Chondrocyte (in vitro differentiated cells): Measurements from ENCODE around the gene RPS6KA1. TPM values are rescaled to one million over a fixed set of nuclear protein-coding genes. Genes with fewer than 3 reads are reported as not detected.

Experiments
- DNase-seq: peaks from one replicate; pipeline ENCODE4 v3.0.0; 2021; ENCODE audit warnings: mixed read lengths, low spot score
- H3K27ac Mint-ChIP-seq: one replicate; pipeline ENCODE4 v1.8.0; 2021; ENCODE audit warnings: mild to moderate bottlenecking, moderate library complexity, mixed read lengths; ENCODE audit not compliant: unreplicated experiment
- H3K27me3 Mint-ChIP-seq: 2 replicates; pipeline ENCODE4 v1.8.0; 2021; ENCODE audit warnings: low read depth, mixed read lengths
- H3K36me3 Mint-ChIP-seq: 2 replicates; pipeline ENCODE4 v1.8.0; 2021; ENCODE audit warnings: low read depth, mixed read lengths
- H3K4me1 Mint-ChIP-seq: 2 replicates; pipeline ENCODE4 v1.8.0; 2021; ENCODE audit warnings: low read depth, mild to moderate bottlenecking, mixed read lengths
- H3K4me3 Mint-ChIP-seq: one replicate; pipeline ENCODE4 v1.8.0; 2021; ENCODE audit warnings: mild to moderate bottlenecking, moderate library complexity, mixed read lengths; ENCODE audit not compliant: unreplicated experiment
- H3K9me3 Mint-ChIP-seq: 2 replicates; pipeline ENCODE4 v1.8.0; 2021; ENCODE audit warnings: low read depth, mixed read lengths
- total RNA-seq: library from RNA; stranded (reverse); gene quantifications from 3 replicates; pipeline ENCODE4 v1.2.1, GENCODE V29; 2021
- TF ChIP-seq, protein P1 (sequence below): fragments of 200-600 bp; sonication (generic); IDR thresholded peaks from 2 replicates; pipeline ENCODE4 v1.5.0; 2021; ENCODE audit warnings: antibody characterized with exemption, mild to moderate bottlenecking, moderate library complexity

Gene RPS6KA1
- total RNA-seq, 1 donor from 2014 or later, result 4.4 TPM

GRCh38 chr1:26530895-26531598, 1.5 kb downstream of the RPS6KA1 start:
- TF ChIP-seq, protein P1, sequence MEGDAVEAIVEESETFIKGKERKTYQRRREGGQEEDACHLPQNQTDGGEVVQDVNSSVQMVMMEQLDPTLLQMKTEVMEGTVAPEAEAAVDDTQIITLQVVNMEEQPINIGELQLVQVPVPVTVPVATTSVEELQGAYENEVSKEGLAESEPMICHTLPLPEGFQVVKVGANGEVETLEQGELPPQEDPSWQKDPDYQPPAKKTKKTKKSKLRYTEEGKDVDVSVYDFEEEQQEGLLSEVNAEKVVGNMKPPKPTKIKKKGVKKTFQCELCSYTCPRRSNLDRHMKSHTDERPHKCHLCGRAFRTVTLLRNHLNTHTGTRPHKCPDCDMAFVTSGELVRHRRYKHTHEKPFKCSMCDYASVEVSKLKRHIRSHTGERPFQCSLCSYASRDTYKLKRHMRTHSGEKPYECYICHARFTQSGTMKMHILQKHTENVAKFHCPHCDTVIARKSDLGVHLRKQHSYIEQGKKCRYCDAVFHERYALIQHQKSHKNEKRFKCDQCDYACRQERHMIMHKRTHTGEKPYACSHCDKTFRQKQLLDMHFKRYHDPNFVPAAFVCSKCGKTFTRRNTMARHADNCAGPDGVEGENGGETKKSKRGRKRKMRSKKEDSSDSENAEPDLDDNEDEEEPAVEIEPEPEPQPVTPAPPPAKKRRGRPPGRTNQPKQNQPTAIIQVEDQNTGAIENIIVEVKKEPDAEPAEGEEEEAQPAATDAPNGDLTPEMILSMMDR, result peak; percentile 34
- no peak overlapping the region for H3K27ac Mint-ChIP-seq
- no peaks in the 10 kb centered on the region for H3K9me3 Mint-ChIP-seq
- no peaks in the 10 kb centered on the region for H3K36me3 Mint-ChIP-seq
- no peaks in the 10 kb centered on the region for H3K27me3 Mint-ChIP-seq
- H3K4me1 Mint-ChIP-seq, result peaks cover 14% of the 10 kb centered on the region
- no peak for DNase-seq
- H3K4me3 Mint-ChIP-seq, result peak overlapping the region; percentile 71

DNA sequence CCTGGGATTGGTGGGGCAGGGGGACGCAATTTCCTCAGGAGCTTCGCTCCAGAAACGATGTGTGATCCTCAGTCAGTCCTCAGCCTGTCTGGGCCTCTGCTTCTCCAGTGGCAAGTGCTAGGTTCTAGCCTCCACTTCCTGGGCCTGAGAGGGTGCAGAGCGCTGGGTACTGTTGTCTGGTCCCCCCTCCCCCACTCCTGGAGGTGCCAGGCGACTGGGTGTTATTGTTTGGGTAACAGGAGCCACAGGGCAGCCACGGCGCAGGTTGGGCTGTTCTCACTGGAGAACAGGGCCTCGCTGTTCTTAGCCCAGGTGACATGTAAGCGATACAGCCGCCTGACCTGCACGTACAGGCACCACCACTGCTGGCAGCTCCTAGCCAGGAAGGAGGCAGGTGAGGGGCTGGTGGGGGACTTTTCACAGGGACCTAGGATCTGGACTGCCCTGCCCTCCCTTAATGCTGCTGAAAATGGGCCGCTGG, 2.1 kb downstream of the RPS6KA1 start:
- no peak for DNase-seq
- no peaks in the 10 kb centered on the region for H3K9me3 Mint-ChIP-seq
- H3K27ac Mint-ChIP-seq, result no peak overlapping the region
- no peak overlapping the region for H3K4me3 Mint-ChIP-seq
- H3K36me3 Mint-ChIP-seq, result no peaks in the 10 kb centered on the region
- H3K4me1 Mint-ChIP-seq, result peaks cover 14% of the 10 kb centered on the region
- no peaks in the 10 kb centered on the region for H3K27me3 Mint-ChIP-seq
- TF ChIP-seq, protein P1, result no peak

DNA sequence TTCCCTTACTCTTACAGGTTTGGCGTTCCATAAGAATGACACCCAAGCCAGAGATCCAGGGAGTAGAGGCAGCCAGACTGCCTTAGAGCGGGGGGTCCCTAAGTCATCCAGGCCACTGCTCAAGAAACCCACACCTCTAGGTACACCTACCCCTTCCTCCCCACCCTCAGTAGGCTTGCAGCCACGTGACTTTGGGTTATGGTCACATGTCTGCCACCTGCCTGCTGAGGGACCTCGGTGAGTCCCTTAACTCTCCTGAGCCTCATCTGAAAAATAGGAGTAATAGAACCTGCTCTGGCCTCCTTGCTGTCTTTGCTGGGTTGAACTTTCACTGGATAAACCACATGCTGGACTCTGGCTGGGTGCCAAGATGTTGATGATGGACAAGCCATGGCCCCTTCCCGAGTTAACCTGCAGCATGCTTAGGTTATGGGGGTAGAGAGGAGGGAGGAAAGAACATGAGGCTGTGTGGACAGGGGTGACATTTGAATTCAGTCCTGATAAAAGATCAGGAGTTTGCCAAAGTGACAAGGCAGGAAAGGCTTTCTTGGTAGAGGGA, 4.5 kb downstream of the RPS6KA1 start:
- Mint-ChIP-seq H3K4me1 (peaks cover 13% of the 10 kb centered on the region), H3K9me3 (no peaks in the 10 kb centered on the region), H3K4me3 (no peak overlapping the region), H3K27me3 (no peaks in the 10 kb centered on the region), H3K36me3 (no peaks in the 10 kb centered on the region), H3K27ac (no peak overlapping the region)
- DNase-seq, result no peak
- TF ChIP-seq, protein P1, result no peak

- Mint-ChIP-seq H3K9me3 (no peaks in the 10 kb centered on the region), H3K4me1 (peaks cover 9% of the 10 kb centered on the region), H3K4me3 (no peak overlapping the region), H3K36me3 (no peaks in the 10 kb centered on the region), H3K27ac (no peak overlapping the region), H3K27me3 (no peaks in the 10 kb centered on the region)
- TF ChIP-seq, protein P1, result no peak
- DNase-seq, result no peak
These were observed 5.6 kb downstream of the RPS6KA1 start for GRCh38 chr1:26535201-26535600.

- Mint-ChIP-seq H3K4me1 (peaks cover 4% of the 10 kb centered on the region), H3K9me3 (no peaks in the 10 kb centered on the region), H3K27ac (no peak overlapping the region), H3K4me3 (no peak overlapping the region), H3K27me3 (no peaks in the 10 kb centered on the region), H3K36me3 (no peaks in the 10 kb centered on the region)
- DNase-seq, result no peak
- TF ChIP-seq, protein P1, result no peak
These were observed 6.5 kb downstream of the RPS6KA1 start for GRCh38 chr1:26536081-26536480.
